Tibial nerve (tissue), 4 donors: ENCODE measurements around the gene PRKG1. TPM values are rescaled to one million over a fixed set of nuclear protein-coding genes. Genes with fewer than 3 reads are reported as not detected.
A peak's percentile ranks its signal among the peaks of the same experiment; 100 is the strongest.

Source experiments
- DNase-seq, 2 donors: peaks; one replicate each; pipeline ENCODE4 v3.0.0-alpha.2; 2019; ENCODE audit warnings: low spot score in 2 of 2
- H3K27ac ChIP-seq, 4 donors: fragments of 200-600 bp; sonication (generic) in 3 of 4; one replicate each; pipeline ENCODE4 v1.5.1; 2017 to 2019; ENCODE audit warnings: mild to moderate bottlenecking in 1 of 4
- H3K27me3 ChIP-seq, 2 donors: fragments of 200-600 bp; sonication (generic) in 1 of 2; one replicate each; pipeline versions ENCODE4 v1.5.1 to v1.6.0; 2017 to 2019
- H3K36me3 ChIP-seq, 3 donors: fragments of 200-600 bp; sonication (generic); one replicate each; pipeline ENCODE4 v1.5.1; 2018 to 2019
- H3K4me1 ChIP-seq, 4 donors: fragments of 200-600 bp; sonication (generic) in 3 of 4; one replicate each; pipeline ENCODE4 v1.5.1; 2017 to 2019
- H3K4me3 ChIP-seq, 4 donors: fragments of 200-600 bp; sonication (generic) in 3 of 4; one replicate each; pipeline ENCODE4 v1.5.1; 2017 to 2019; ENCODE audit warnings: mild to moderate bottlenecking in 1 of 4, moderate library complexity in 1 of 4
- H3K9me3 ChIP-seq, 4 donors: fragments of 200-600 bp; sonication (generic) in 3 of 4; one replicate each; pipeline ENCODE4 v1.5.1; 2017 to 2019
- CTCF ChIP-seq, 5 experiments: fragments of 200-600 bp in 3 of 5; fragments of 450-650 bp in 2 of 5; sonication (generic) in 3 of 5; IDR thresholded peaks; one replicate each; pipeline ENCODE4 v1.5.1; 2016 to 2019; ENCODE audit warnings: antibody characterized with exemption in 5 of 5, mild to moderate bottlenecking in 3 of 5, moderate library complexity in 2 of 5
- EP300 ChIP-seq, 2 donors: sonication (generic); formaldehyde crosslinking; IDR thresholded peaks; one replicate each; pipeline ENCODE4 v1.6.1; 2017; ENCODE audit warnings: antibody characterized with exemption in 2 of 2, mild to moderate bottlenecking in 1 of 2
- POLR2A ChIP-seq, 2 donors: fragments of 450-650 bp; IDR thresholded peaks; one replicate each; pipeline ENCODE4 v1.6.1; 2017; ENCODE audit warnings: antibody characterized with exemption in 2 of 2, mild to moderate bottlenecking in 2 of 2, moderate library complexity in 2 of 2
- WGBS, 2 donors: methylation state at CpG; one replicate each; pipeline ENCODE4 v1.1.5; 2018; 5-methylcytosine and 5-hydroxymethylcytosine counted together
- total RNA-seq, 4 donors: library from RNA; depleted of rRNA; stranded (reverse); fragments of >200 nt; gene quantifications; one replicate each; pipeline ENCODE4 v1.1.0, GENCODE V29; 2016

The PRKG1 gene
- total RNA-seq, 4 donors from 2014 or later, result 8.7 to 35.0 (median 14.8) TPM

DNA sequence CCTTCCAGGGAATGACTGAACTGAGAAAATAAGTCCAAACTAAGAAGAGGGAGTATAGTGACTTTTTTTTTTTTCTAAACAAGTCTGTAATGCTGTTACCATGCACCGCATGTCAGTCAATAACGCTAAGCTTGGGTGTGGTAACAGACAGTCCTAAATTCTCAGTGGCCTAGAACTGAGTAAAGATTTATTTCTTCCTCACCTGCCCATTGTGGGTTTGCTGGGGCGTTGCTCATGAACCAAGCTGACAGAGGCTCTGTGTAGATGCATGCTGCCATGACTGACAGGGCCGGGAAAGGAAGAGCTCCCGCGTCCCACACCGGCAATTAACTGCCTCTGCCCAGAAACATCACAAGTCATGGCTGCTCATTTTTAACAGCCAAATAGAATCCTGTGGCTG lies 25.5 kb upstream of the PRKG1 start:
- no peak for DNase-seq
- Histone ChIP-seq H3K4me1 (no peaks in the 10 kb centered on the region), H3K27ac (no peak overlapping the region), H3K36me3 (no peaks in the 10 kb centered on the region), H3K27me3 (no peaks in the 10 kb centered on the region), H3K9me3 (no peaks in the 10 kb centered on the region), H3K4me3 (no peak overlapping the region)
- WGBS, 2 donors, result 71 to 72% methylated on average over 7 of the region's 7 CpGs
- TF ChIP-seq EP300 (IDR thresholded peaks at IDR 0.05), result no peak
- TF ChIP-seq CTCF (IDR thresholded peaks at IDR 0.05), result no peak
- no peak for TF ChIP-seq POLR2A (IDR thresholded peaks at IDR 0.05)

DNA sequence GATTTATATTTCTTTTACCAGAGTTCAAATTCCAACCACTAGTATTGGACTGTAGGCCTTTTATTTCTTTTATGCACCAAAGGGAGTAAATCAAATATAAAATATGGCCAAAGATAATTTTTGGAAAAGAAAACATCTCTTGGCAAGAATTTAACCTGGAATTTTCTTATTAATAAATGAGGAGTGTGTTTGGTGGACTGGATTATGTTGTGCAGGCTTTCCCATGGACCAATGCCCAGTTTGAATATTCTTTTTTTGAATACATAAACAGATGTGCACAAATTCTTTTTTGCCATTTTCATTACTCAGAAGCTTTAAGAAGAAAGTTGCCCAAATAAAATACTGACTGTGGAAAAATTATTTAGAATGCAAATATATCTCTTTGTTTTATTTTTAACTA lies 22.1 kb upstream of the PRKG1 start:
- TF ChIP-seq CTCF (IDR thresholded peaks at IDR 0.05) (no peak), POLR2A (IDR thresholded peaks at IDR 0.05) (no peak), EP300 (IDR thresholded peaks at IDR 0.05) (no peak)
- H3K4me1 ChIP-seq, result no peaks in the 10 kb centered on the region
- no peaks in the 10 kb centered on the region for H3K9me3 ChIP-seq
- H3K27ac ChIP-seq, result no peak overlapping the region
- DNase-seq, result no peak
- no peaks in the 10 kb centered on the region for H3K36me3 ChIP-seq
- no peaks in the 10 kb centered on the region for H3K27me3 ChIP-seq
- H3K4me3 ChIP-seq, result no peak overlapping the region

DNA sequence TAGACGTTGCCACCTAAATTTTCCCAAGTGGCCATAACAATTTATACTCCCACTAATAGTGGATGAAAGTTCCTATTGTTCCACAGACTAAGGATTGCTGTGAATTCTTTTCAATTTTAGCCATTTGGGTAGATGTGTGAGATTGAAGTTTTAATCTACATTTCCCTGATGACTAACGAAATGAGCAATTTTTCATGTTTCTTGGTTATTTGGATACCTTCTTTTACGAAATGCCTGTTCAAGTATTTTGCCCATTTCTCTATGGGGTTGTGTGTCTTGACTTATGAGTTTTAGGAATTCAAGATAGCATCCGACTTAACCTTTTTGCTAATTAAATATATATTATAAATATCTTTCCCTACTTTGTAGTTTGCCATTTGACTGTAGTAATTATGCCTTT lies 16.4 kb upstream of the PRKG1 start:
- 91 to 95% methylated on average over 4 of the region's 4 CpGs for WGBS, 2 donors
- no peaks in the 10 kb centered on the region for H3K36me3 ChIP-seq
- TF ChIP-seq POLR2A (IDR thresholded peaks at IDR 0.05) (no peak), EP300 (IDR thresholded peaks at IDR 0.05) (no peak), CTCF (IDR thresholded peaks at IDR 0.05) (no peak)

DNA sequence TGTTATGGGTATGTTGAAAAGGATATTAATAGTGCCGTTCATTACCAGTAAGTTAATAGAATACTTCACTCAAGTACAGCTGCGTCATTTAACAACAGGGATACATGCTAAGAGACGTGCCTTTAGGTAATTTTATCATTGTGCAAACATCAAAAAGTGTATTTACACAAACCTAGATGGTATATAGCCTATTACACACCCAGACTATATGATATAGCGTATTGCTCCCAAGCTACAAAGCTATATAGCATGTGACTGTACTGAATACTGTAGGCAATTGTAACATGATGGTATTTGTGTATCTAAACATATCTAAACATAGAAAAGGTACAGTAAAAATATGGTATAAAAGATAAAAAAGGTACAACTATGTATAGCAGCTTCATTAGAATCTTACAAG lies 11.1 kb upstream of the PRKG1 start:
- TF ChIP-seq EP300 (IDR thresholded peaks at IDR 0.05), result no peak
- no peak for TF ChIP-seq POLR2A (IDR thresholded peaks at IDR 0.05)
- no peak for TF ChIP-seq CTCF (IDR thresholded peaks at IDR 0.05)
- no peaks in the 10 kb centered on the region for H3K9me3 ChIP-seq
- 78 to 82% methylated on average over 4 of the region's 4 CpGs for WGBS, 2 donors
- no peak overlapping the region for H3K27ac ChIP-seq
- H3K4me1 ChIP-seq, result no peaks in the 10 kb centered on the region
- no peak for DNase-seq
- H3K36me3 ChIP-seq, result no peaks in the 10 kb centered on the region
- H3K4me3 ChIP-seq, result no peak overlapping the region
- no peaks in the 10 kb centered on the region for H3K27me3 ChIP-seq

More for the DNA sequence above, 16.4 kb upstream of the PRKG1 start:
- Histone ChIP-seq H3K27ac (no peak overlapping the region), H3K4me1 (no peaks in the 10 kb centered on the region), H3K9me3 (peaks cover 0 to 3% (median 0%) of the 10 kb centered on the region in 4 donors), H3K4me3 (no peak overlapping the region), H3K27me3 (no peaks in the 10 kb centered on the region)
- DNase-seq, result no peak

GRCh38 chr10:51063659-51064535 lies 10.4 kb upstream of the PRKG1 start:
- no peaks in the 10 kb centered on the region for H3K27me3 ChIP-seq
- no peaks in the 10 kb centered on the region for H3K9me3 ChIP-seq
- no peaks in the 10 kb centered on the region for H3K36me3 ChIP-seq
- DNase-seq, result no peak
- no peaks in the 10 kb centered on the region for H3K4me1 ChIP-seq
- 1 to 5% methylated on average over 2 of the region's 2 CpGs for WGBS, 2 donors
- peak; percentile 40 to 54 (median 49) for TF ChIP-seq CTCF (IDR thresholded peaks at IDR 0.05)
- TF ChIP-seq POLR2A (IDR thresholded peaks at IDR 0.05), result no peak
- no peak overlapping the region for H3K27ac ChIP-seq
- H3K4me3 ChIP-seq, result no peak overlapping the region
